HepG2 (cell line): ENCODE measurements around the gene EWSR1. TPM values are rescaled to one million over a fixed set of nuclear protein-coding genes. Genes with fewer than 3 reads are reported as not detected.

Experiments used
- AGO1 ChIP-seq: fragments of 200-400 bp; formaldehyde crosslinking; IDR thresholded peaks from 2 replicates; pipeline ENCODE4 v1.6.1; 2017; ENCODE audit warnings: mild to moderate bottlenecking, low read depth, low read length, moderate library complexity; ENCODE audit not compliant: poor library complexity, severe bottlenecking
- ATF3 ChIP-seq: sonication (generic); formaldehyde crosslinking; IDR thresholded peaks from 2 replicates; pipeline ENCODE4 v1.4.0; 2020; ENCODE audit warnings: missing genetic modification reagents
- CBFB ChIP-seq: sonication (generic); formaldehyde crosslinking; IDR thresholded peaks from 2 replicates; pipeline ENCODE4 v1.4.0; 2020; ENCODE audit warnings: missing genetic modification reagents
- CEBPG ChIP-seq: IDR thresholded peaks from 2 replicates; pipeline ENCODE4 v1.6.1; 2016
- FLYWCH1 ChIP-seq: sonication (generic); formaldehyde crosslinking; IDR thresholded peaks from 2 replicates; pipeline ENCODE4 v1.8.1; 2023; ENCODE audit warnings: mild to moderate bottlenecking, missing genetic modification reagents
- FOXA3 ChIP-seq: IDR thresholded peaks from 2 replicates; pipeline ENCODE4 v1.6.1; 2016; ENCODE audit warnings: missing genetic modification reagents, missing compliant biosample characterization
- GATAD2A ChIP-seq: IDR thresholded peaks from 2 replicates; pipeline ENCODE4 v1.6.1; 2016
- GFI1 ChIP-seq: sonication (generic); formaldehyde crosslinking; IDR thresholded peaks from 2 replicates; pipeline ENCODE4 v1.5.0; 2020; ENCODE audit warnings: missing genetic modification reagents, mild to moderate bottlenecking, borderline replicate concordance
- HMG20B ChIP-seq: conservative IDR thresholded peaks from 2 replicates; pipeline ENCODE4 v1.6.1; 2016; ENCODE audit warnings: missing genetic modification reagents, missing compliant biosample characterization
- HNF4A ChIP-seq: sonication (generic); formaldehyde crosslinking; IDR thresholded peaks from 2 replicates; pipeline ENCODE4 v1.4.0; 2020; ENCODE audit warnings: missing genetic modification reagents
- NFYC ChIP-seq: IDR thresholded peaks from 2 replicates; pipeline ENCODE4 v1.6.1; 2016; ENCODE audit warnings: missing genetic modification reagents, missing compliant biosample characterization
- RFX1 ChIP-seq: fragments of 450-650 bp; IDR thresholded peaks from 2 replicates; pipeline ENCODE4 v1.6.1; 2017
- SAP130 ChIP-seq: IDR thresholded peaks from 2 replicates; pipeline ENCODE4 v1.6.1; 2016; ENCODE audit warnings: low read depth
- ZC3H4 ChIP-seq: sonication (generic); formaldehyde crosslinking; IDR thresholded peaks from 2 replicates; pipeline ENCODE4 v1.4.0; 2020; ENCODE audit warnings: missing genetic modification reagents, borderline replicate concordance
- ZHX2 ChIP-seq, 2 experiments: sonication (generic) in 1 of 2; formaldehyde crosslinking in 1 of 2; IDR thresholded peaks; 2 replicates each; pipeline versions ENCODE4 v1.6.1 to v1.9.0; 2014 to 2022; ENCODE audit warnings: antibody characterized with exemption in 1 of 2, borderline replicate concordance in 1 of 2, inconsistent platforms in 1 of 2, low read depth in 1 of 2, missing genetic modification reagents in 1 of 2
- ZNF207 ChIP-seq: fragments of 450-650 bp; IDR thresholded peaks from 2 replicates; pipeline ENCODE4 v1.6.1; 2016; ENCODE audit warnings: antibody characterized with exemption, borderline replicate concordance
- ZNF3 ChIP-seq: IDR thresholded peaks from 2 replicates; pipeline ENCODE4 v1.7.0; 2017; ENCODE audit warnings: inconsistent platforms
- ZNF512 ChIP-seq: sonication (generic); formaldehyde crosslinking; IDR thresholded peaks from 2 replicates; pipeline ENCODE4 v1.4.0; 2020; ENCODE audit warnings: mild to moderate bottlenecking, missing genetic modification reagents
- ZNF678 ChIP-seq: sonication (generic); formaldehyde crosslinking; IDR thresholded peaks from 2 replicates; pipeline ENCODE4 v1.4.0; 2020; ENCODE audit warnings: mild to moderate bottlenecking, missing genetic modification reagents
- ZNF816 ChIP-seq: sonication (generic); formaldehyde crosslinking; IDR thresholded peaks from 2 replicates; pipeline ENCODE4 v1.8.0; 2022; ENCODE audit warnings: missing genetic modification reagents, mild to moderate bottlenecking, borderline replicate concordance
- ZNF841 ChIP-seq: sonication (generic); formaldehyde crosslinking; IDR thresholded peaks from 2 replicates; pipeline ENCODE4 v1.8.1; 2023; ENCODE audit warnings: missing genetic modification reagents, borderline replicate concordance
- ZUFSP ChIP-seq: sonication (generic); formaldehyde crosslinking; IDR thresholded peaks from 2 replicates; pipeline ENCODE4 v1.9.0; 2021; ENCODE audit warnings: missing genetic modification reagents, mild to moderate bottlenecking, borderline replicate concordance
- polyA plus RNA-seq, 8 experiments: library from polyadenylated mRNA; depleted of rRNA in 3 of 8; stranded (reverse) in 7 of 8; unstranded in 1 of 8; fragments of >200 nt; fragmentation: Illumina TruSeq in 4 of 8; extraction: Trizol in 4 of 8; gene quantifications; 2 replicates each; pipeline versions ENCODE4 v1.2.1 to v1.2.3, GENCODE V29; 2011 to 2016; ENCODE audit warnings: low read depth in 4 of 8, missing spikeins in 1 of 8, mixed read lengths in 1 of 8; ENCODE audit not compliant: insufficient read depth in 1 of 8
- total RNA-seq, 5 experiments: library from RNA; depleted of rRNA; stranded (reverse); fragments of >200 nt; fragmentation: Illumina TruSeq; extraction: Trizol; gene quantifications; 2 replicates each; pipeline ENCODE4 v1.2.3, GENCODE V29; 2016; ENCODE audit warnings: low read depth in 1 of 5

EWSR1 gene
- total and polyA plus RNA-seq, 2 of the 13 experiments (the other 11 are each of a cell fraction or from before 2014, with no cell fraction given), result 211 to 326 TPM

GRCh38 chr22:29270475-29271271 is 2.6 kb downstream of the EWSR1 start (continued):
- TF ChIP-seq ZUFSP (no peak), CBFB (peak; percentile 40; the same call in 1 of the 2 replicates), RFX1 (no peak), ZHX2 (IDR thresholded peaks at IDR 0.05; ENCODE audit: low read depth) (no peak), ZHX2 (CRISPR knock-in tag; IDR thresholded peaks at IDR 0.05; ENCODE audit: borderline replicate concordance) (no peak), FLYWCH1 (no peak), GFI1 (peak; percentile 92), ZNF816 (no peak), AGO1 (no peak), ATF3 (CRISPR knock-in tag) (no peak), CEBPG (peak; percentile 87), NFYC (CRISPR knock-in tag) (no peak), SAP130 (CRISPR knock-in tag) (peak; percentile 70), ZNF841 (CRISPR knock-in tag) (no peak), ZNF678 (CRISPR knock-in tag) (no peak), ZNF207 (no peak), HMG20B (CRISPR knock-in tag) (peak; percentile 74), GATAD2A (CRISPR knock-in tag) (peak; percentile 50; the same call in 1 of the 2 replicates), ZNF512 (CRISPR knock-in tag) (no peak), HNF4A (CRISPR knock-in tag) (0 out of 2 replicates have a peak, but pooled peaks have one; percentile 18), FOXA3 (peak; percentile 21; the same call in 1 of the 2 replicates), ZNF3 (CRISPR knock-in tag) (no peak), ZC3H4 (CRISPR knock-in tag) (no peak)
